Liver (tissue), 9 donors: ENCODE data around the gene P2RX3. TPM values are rescaled to one million over a fixed set of nuclear protein-coding genes. Genes with fewer than 3 reads are reported as not detected.

Experiments used
- DNase-seq: peaks from one replicate; pipeline ENCODE4 v3.0.0-alpha.2; 2017; ENCODE audit warnings: low spot score
- H3K27ac ChIP-seq, 2 donors: one replicate each; pipeline ENCODE4 v1.7.0; 2013; ENCODE audit warnings: inconsistent platforms in 2 of 2, low read length in 2 of 2, control low read depth in 1 of 2, low read depth in 1 of 2, mild to moderate bottlenecking in 1 of 2
- H3K27me3 ChIP-seq, 4 donors: one replicate each; pipeline versions ENCODE4 v1.6.1 to v1.7.0; 2013; ENCODE audit warnings: low read length in 3 of 4, inconsistent platforms in 1 of 4, mild to moderate bottlenecking in 1 of 4, moderate library complexity in 1 of 4; ENCODE audit not compliant: control insufficient read depth in 4 of 4, insufficient read depth in 4 of 4
- H3K36me3 ChIP-seq, 4 donors: one replicate each; pipeline versions ENCODE4 v1.6.1 to v1.7.0; 2013; ENCODE audit warnings: low read length in 3 of 4, mild to moderate bottlenecking in 3 of 4, low read depth in 1 of 4, moderate library complexity in 1 of 4; ENCODE audit not compliant: control insufficient read depth in 4 of 4, insufficient read depth in 3 of 4
- H3K4me1 ChIP-seq, 4 donors: one replicate each; pipeline versions ENCODE4 v1.6.1 to v1.7.0; 2013; ENCODE audit warnings: low read length in 3 of 4, mild to moderate bottlenecking in 3 of 4, moderate library complexity in 1 of 4; ENCODE audit not compliant: control insufficient read depth in 4 of 4, insufficient read depth in 4 of 4
- H3K4me3 ChIP-seq, 3 donors: one replicate each; pipeline versions ENCODE4 v1.6.1 to v1.7.0; 2013; ENCODE audit warnings: low read length in 3 of 3, control low read depth in 1 of 3, low read depth in 1 of 3, mild to moderate bottlenecking in 1 of 3
- H3K9ac ChIP-seq, 2 donors: one replicate each; pipeline ENCODE4 v1.7.0; 2013; ENCODE audit warnings: low read length in 2 of 2, mild to moderate bottlenecking in 2 of 2, moderate library complexity in 2 of 2, control low read depth in 1 of 2, low read depth in 1 of 2
- H3K9me3 ChIP-seq, 4 donors: one replicate each; pipeline versions ENCODE4 v1.6.1 to v1.7.0; 2013; ENCODE audit warnings: low read length in 3 of 4; ENCODE audit not compliant: control insufficient read depth in 4 of 4
- FOXA2 ChIP-seq: IDR thresholded peaks from 2 replicates; pipeline ENCODE4 v1.6.1; 2016; ENCODE audit warnings: antibody characterized with exemption
- GABPA ChIP-seq, 2 donors: IDR thresholded peaks in 1 of 2; conservative IDR thresholded peaks in 1 of 2; 2 replicates each; pipeline ENCODE4 v1.6.1; 2016; ENCODE audit warnings: antibody characterized with exemption in 2 of 2, mild to moderate bottlenecking in 1 of 2, moderate library complexity in 1 of 2
- HNF4A ChIP-seq, 2 donors: conservative IDR thresholded peaks; 2 replicates each; pipeline ENCODE4 v1.6.1; 2016; ENCODE audit warnings: antibody characterized with exemption in 2 of 2, mild to moderate bottlenecking in 2 of 2
- HNF4G ChIP-seq: IDR thresholded peaks from 2 replicates; pipeline ENCODE4 v1.6.1; 2016; ENCODE audit warnings: antibody characterized with exemption
- JUND ChIP-seq, 2 donors: IDR thresholded peaks; 2 replicates each; pipeline ENCODE4 v1.6.1; 2016; ENCODE audit warnings: antibody characterized with exemption in 2 of 2
- NR2F2 ChIP-seq: IDR thresholded peaks from 2 replicates; pipeline ENCODE4 v1.6.1; 2016; ENCODE audit warnings: antibody characterized with exemption
- RAD21 ChIP-seq, 2 donors: IDR thresholded peaks; 2 replicates each; pipeline ENCODE4 v1.6.1; 2016; ENCODE audit warnings: antibody characterized with exemption in 2 of 2, mild to moderate bottlenecking in 2 of 2
- RXRA ChIP-seq, 2 donors: IDR thresholded peaks; 2 replicates each; pipeline ENCODE4 v1.6.1; 2017 to 2018; ENCODE audit warnings: antibody characterized with exemption in 2 of 2, mild to moderate bottlenecking in 1 of 2
- SP1 ChIP-seq: IDR thresholded peaks from 2 replicates; pipeline ENCODE4 v1.6.1; 2018; ENCODE audit warnings: antibody characterized with exemption, mild to moderate bottlenecking
- TAF1 ChIP-seq: conservative IDR thresholded peaks from 2 replicates; pipeline ENCODE4 v1.6.1; 2016; ENCODE audit warnings: antibody characterized with exemption, mild to moderate bottlenecking
- YY1 ChIP-seq: IDR thresholded peaks from 2 replicates; pipeline ENCODE4 v1.6.1; 2016; ENCODE audit warnings: antibody characterized with exemption, mild to moderate bottlenecking
- ZBTB33 ChIP-seq: IDR thresholded peaks from 2 replicates; pipeline ENCODE4 v1.6.1; 2016; ENCODE audit warnings: antibody characterized with exemption
- WGBS: extraction: QIAGEN DNeasy Blood & Tissue Kit; methylation state at CpG from one replicate; pipeline ENCODE4 v1.1.7; 2013; 5-methylcytosine and 5-hydroxymethylcytosine counted together
- polyA plus RNA-seq, 2 donors: library from polyadenylated mRNA; stranded (reverse) in 1 of 2; unstranded in 1 of 2; fragments of 200-250 nt in 1 of 2; fragments of >200 nt in 1 of 2; fragmentation: Nextera tagmentation in 1 of 2; extraction: Ambion mirVana in 1 of 2; gene quantifications; one replicate each; pipeline versions ENCODE4 v1.2.1 to v1.2.3, GENCODE V29; 2013 to 2015
- total RNA-seq, 2 donors: library from RNA; depleted of rRNA; stranded (reverse); fragments of >200 nt; gene quantifications; one replicate each; pipeline ENCODE4 v1.2.3, GENCODE V29; 2014
- donor health status: healthy.
- donor health status: healthy.
- donor health status: healthy.
- donor health status: healthy.
- donor health status: healthy.

Gene P2RX3
- total and polyA plus RNA-seq, 4 donors: 0.18 to 0.33 (median 0.23) TPM

- Histone ChIP-seq H3K4me3 (no peak overlapping the region), H3K9ac (no peak overlapping the region), H3K9me3 (no peaks in the 10 kb centered on the region), H3K36me3 (peaks cover 9 to 22% (median 12%) of the 10 kb centered on the region in 4 donors), H3K27ac (peak overlapping the region; percentile 51 to 54), H3K4me1 (peaks cover 21 to 82% (median 60%) of the 10 kb centered on the region in 4 donors), H3K27me3 (no peaks in the 10 kb centered on the region)
- 10% methylated on average over 8 of the region's 8 CpGs for WGBS
- no peak for DNase-seq
- peak; percentile 83 for TF ChIP-seq NR2F2
- TF ChIP-seq RXRA (IDR thresholded peaks at IDR 0.05): peak; percentile 65 to 81
- no peak for TF ChIP-seq RAD21 (IDR thresholded peaks at IDR 0.05)
- TF ChIP-seq JUND (IDR thresholded peaks at IDR 0.05): no peak
- peak; percentile 46 for TF ChIP-seq SP1
Measured at GRCh38 chr11:57315491-57315890, 22.7 kb upstream of the P2RX3 start.

GRCh38 chr11:57316017-57316416 lies 22.1 kb upstream of the P2RX3 start:
- WGBS: 37% methylated on average over 3 of the region's 3 CpGs
- Histone ChIP-seq H3K36me3 (peaks cover 9 to 22% (median 12%) of the 10 kb centered on the region in 4 donors), H3K9ac (no peak overlapping the region), H3K9me3 (no peaks in the 10 kb centered on the region), H3K4me1 (peaks cover 23 to 82% (median 62%) of the 10 kb centered on the region in 4 donors), H3K27me3 (no peaks in the 10 kb centered on the region), H3K27ac (peak overlapping the region; percentile 51 to 54), H3K4me3 (no peak overlapping the region)
- TF ChIP-seq YY1 (peak; percentile 8), NR2F2 (no peak)
- no peak for DNase-seq

GRCh38 chr11:57318178-57318577 lies 20.0 kb upstream of the P2RX3 start:
- H3K9ac ChIP-seq: no peak overlapping the region
- DNase-seq: no peak
- TF ChIP-seq HNF4A (conservative IDR thresholded peaks at IDR 0.05): no peak
- WGBS: 75% methylated on average over 2 of the region's 2 CpGs
- no peaks in the 10 kb centered on the region for H3K9me3 ChIP-seq
- H3K36me3 ChIP-seq: peaks cover 9 to 22% (median 12%) of the 10 kb centered on the region in 4 donors
- H3K4me3 ChIP-seq: no peak overlapping the region
- no peaks in the 10 kb centered on the region for H3K27me3 ChIP-seq
- peaks cover 19 to 86% (median 66%) of the 10 kb centered on the region in 4 donors for H3K4me1 ChIP-seq
- no peak overlapping the region for H3K27ac ChIP-seq

- peaks cover 8 to 14% (median 10%) of the 10 kb centered on the region in 4 donors for H3K36me3 ChIP-seq
- H3K9me3 ChIP-seq: no peaks in the 10 kb centered on the region
- H3K27ac ChIP-seq: no peak overlapping the region
- H3K27me3 ChIP-seq: no peaks in the 10 kb centered on the region
- 90% methylated on average over 22 of the region's 22 CpGs for WGBS
- DNase-seq: no peak
- H3K4me3 ChIP-seq: no peak overlapping the region
- no peak for TF ChIP-seq ZBTB33
- no peak for TF ChIP-seq JUND (IDR thresholded peaks at IDR 0.05)
- no peak for TF ChIP-seq FOXA2
- TF ChIP-seq NR2F2: no peak
- no peak for TF ChIP-seq TAF1
- no peak for TF ChIP-seq RAD21 (IDR thresholded peaks at IDR 0.05)
- no peak for TF ChIP-seq GABPA (IDR thresholded peaks at IDR 0.05 in 1 of 2, conservative IDR thresholded peaks at IDR 0.05 in 1 of 2)
- TF ChIP-seq HNF4G: no peak
- TF ChIP-seq SP1: no peak
- peaks cover 14 to 77% (median 60%) of the 10 kb centered on the region in 4 donors for H3K4me1 ChIP-seq
- H3K9ac ChIP-seq: no peak overlapping the region
Measured at GRCh38 chr11:57320067-57320718, 18.0 kb upstream of the P2RX3 start.
